Kidney epithelial cell (primary cell): ENCODE data around the gene RPS3A. TPM values are rescaled to one million over a fixed set of nuclear protein-coding genes. Genes with fewer than 3 reads are reported as not detected.
"Not testable (repeated sequence)": the region's sequence is repeated elsewhere in the genome, so short reads cannot be mapped to it uniquely, and the experiment has no call there.

ENCODE experiments used
- DNase-seq: peaks from one replicate; pipeline ENCODE4 v3.0.0-alpha.2; 2010; ENCODE audit warnings: low read depth
- H3K27me3 ChIP-seq: 2 replicates; pipeline ENCODE4 v1.6.0; 2011; ENCODE audit warnings: low read length; ENCODE audit not compliant: control insufficient read depth, insufficient read depth
- H3K36me3 ChIP-seq: 2 replicates; pipeline ENCODE4 v1.5.1; 2011; ENCODE audit warnings: low read length; ENCODE audit not compliant: control insufficient read depth, insufficient read depth
- H3K4me3 ChIP-seq: 2 replicates; pipeline ENCODE4 v1.5.1; 2011; ENCODE audit warnings: low read depth, mild to moderate bottlenecking, control low read depth, low read length
- total RNA-seq: library from RNA; depleted of rRNA; stranded (reverse); fragments of >200 nt; gene quantifications from 2 replicates; pipeline ENCODE4 v1.2.3, GENCODE V29; 2015
- TF ChIP-seq, protein P1 (sequence below): IDR thresholded peaks from 2 replicates; pipeline ENCODE4 v1.5.1; 2011; ENCODE audit warnings: mild to moderate bottlenecking, moderate library complexity, low read length, control low read depth, inconsistent platforms; ENCODE audit not compliant: insufficient read depth, poor library complexity, severe bottlenecking

The RPS3A gene
- total RNA-seq = 4,215 and 4,820 TPM in 2 replicates

DNA sequence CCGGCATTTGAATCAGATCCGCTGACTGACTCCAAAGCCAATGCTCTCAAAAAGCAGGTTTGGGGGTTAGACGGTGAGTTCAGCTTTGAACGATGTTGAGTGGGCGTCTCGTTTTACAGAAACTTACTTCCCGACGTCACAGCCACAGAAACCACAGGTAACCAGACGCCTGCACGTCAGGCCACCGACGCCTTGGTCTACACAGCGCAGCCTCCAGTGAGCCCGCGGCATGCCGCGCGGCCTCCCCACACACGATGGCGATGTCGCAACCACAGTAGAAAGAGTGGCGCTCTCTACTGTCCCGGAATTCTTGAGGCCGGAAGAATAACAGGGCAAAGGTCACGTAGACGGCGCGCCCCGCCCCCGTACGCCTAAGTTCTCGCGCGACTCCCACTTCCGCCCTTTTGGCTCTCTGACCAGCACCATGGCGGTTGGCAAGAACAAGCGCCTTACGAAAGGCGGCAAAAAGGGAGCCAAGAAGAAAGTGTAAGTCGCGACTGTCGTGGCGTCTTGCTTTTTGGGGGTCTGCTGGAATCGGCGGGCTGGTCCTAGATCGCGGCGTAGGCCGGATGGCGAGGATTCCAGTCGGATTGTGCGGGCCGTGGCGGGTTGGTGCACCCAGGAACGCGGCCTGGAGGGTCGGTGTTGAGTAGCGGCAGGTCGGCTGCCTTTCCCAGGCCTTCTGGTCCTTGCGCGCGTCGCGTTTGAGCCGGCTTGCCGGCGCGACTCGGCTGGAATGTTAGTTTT is at the start of gene RPS3A:
RPS3A (plus strand) TSS at position 400 of the 747 bp plus-strand sequence; CDS start at position 425, 25 bp downstream.
- no peaks in the 10 kb centered on the region for H3K27me3 ChIP-seq
- H3K4me3 ChIP-seq = peak within 1 kb of the TSS; percentile 89
- TF ChIP-seq, protein P1, sequence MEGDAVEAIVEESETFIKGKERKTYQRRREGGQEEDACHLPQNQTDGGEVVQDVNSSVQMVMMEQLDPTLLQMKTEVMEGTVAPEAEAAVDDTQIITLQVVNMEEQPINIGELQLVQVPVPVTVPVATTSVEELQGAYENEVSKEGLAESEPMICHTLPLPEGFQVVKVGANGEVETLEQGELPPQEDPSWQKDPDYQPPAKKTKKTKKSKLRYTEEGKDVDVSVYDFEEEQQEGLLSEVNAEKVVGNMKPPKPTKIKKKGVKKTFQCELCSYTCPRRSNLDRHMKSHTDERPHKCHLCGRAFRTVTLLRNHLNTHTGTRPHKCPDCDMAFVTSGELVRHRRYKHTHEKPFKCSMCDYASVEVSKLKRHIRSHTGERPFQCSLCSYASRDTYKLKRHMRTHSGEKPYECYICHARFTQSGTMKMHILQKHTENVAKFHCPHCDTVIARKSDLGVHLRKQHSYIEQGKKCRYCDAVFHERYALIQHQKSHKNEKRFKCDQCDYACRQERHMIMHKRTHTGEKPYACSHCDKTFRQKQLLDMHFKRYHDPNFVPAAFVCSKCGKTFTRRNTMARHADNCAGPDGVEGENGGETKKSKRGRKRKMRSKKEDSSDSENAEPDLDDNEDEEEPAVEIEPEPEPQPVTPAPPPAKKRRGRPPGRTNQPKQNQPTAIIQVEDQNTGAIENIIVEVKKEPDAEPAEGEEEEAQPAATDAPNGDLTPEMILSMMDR = peak; percentile 83
- peak; percentile 81 for DNase-seq
- H3K36me3 ChIP-seq = no peaks in the 10 kb centered on the region

DNA sequence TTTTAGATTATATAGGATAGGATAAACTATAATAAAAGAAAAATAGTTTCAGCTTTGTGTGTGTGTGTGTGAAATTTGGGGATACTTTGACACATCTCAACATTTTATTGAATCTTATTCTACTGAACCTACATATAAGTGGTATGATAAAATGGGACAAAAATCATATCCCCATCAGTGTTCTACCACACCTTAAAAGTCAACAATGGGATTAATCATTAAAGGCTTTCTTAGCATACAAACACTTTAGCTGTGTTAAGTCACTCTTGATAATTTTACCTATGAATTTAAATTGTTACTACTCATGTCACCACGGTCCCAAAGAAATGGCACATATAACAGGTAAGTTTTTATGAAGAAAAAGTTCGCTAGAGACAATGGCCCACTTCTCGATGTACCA is 46.6 kb upstream of the RPS3A start:
- Histone ChIP-seq H3K36me3 (no peaks in the 10 kb centered on the region), H3K27me3 (no peaks in the 10 kb centered on the region), H3K4me3 (no peak overlapping the region)
- TF ChIP-seq, protein P1 = no peak
- no peak for DNase-seq

DNA sequence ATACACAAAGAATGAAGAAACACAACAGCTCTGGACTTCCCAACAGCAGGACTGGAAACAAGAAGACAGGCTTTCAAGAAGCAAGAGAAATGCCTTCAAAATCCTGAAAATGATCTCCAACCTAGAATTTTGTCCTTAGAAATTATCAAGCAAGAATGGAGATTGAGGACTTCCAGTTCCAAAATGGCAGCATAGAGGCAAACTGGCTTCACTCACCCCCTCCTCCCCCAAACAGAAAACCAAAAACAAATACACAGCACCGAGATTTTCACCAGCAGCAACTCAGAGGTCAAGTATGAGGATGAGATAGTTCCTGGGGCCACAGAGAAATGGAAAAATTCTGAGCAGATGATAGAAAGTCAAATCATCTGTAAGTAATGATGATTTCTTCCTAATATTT is 43.9 kb upstream of the RPS3A start:
- DNase-seq = no peak
- Histone ChIP-seq H3K27me3 (no peaks in the 10 kb centered on the region), H3K36me3 (no peaks in the 10 kb centered on the region), H3K4me3 (no peak overlapping the region)
- TF ChIP-seq, protein P1 = no peak

DNA sequence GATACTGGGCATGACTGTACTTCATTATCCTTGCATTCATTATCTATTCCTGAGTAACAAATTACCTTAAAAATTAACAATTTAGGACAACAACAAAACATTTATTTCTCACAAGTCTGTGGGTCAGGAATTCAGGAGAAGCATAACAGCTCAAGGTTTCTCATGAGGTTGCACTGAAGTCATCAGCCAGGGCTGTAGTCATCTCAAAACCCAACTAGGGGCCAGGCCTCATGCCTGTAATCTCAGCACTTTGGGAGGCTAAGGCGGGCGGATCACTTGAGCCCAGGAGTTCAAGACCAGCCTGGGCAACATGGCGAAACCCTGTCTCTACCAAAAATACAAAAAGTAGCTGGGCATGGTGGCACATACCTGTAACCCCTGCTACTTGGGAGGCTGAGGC is 36.3 kb upstream of the RPS3A start:
- H3K36me3 ChIP-seq, DNase-seq, H3K27me3 ChIP-seq, H3K4me3 ChIP-seq: not testable (repeated sequence)

DNA sequence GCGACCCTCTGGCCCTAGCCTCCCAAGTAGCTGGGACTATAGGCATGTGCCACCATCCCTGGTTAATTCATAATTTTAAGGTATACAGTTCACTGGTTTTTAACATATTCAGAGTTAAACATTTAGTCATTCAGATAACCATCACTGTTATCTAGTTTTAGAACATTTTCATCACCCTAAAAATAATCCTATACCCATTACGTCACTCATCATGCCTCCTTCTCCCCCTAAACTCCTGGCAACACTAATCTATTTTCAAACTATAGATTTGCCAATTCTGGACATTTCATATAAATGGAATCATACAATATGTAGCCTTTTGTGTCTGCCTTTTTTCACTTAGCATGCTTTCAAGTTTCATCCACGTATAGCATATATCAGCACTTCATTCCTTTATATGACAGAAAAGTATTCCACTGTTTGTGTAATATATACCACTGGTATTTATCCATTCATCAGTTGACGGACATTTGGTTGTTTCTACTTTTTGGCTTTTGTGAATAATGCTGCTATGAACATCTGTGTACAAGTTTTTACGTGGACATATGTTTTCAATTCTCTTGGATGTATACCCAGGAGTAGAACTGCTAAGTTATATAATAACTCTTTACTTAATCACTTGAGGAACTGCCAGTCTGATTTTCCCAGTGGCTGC is 32.0 kb upstream of the RPS3A start:
- no peak for DNase-seq
- Histone ChIP-seq H3K4me3 (no peak overlapping the region), H3K36me3 (no peaks in the 10 kb centered on the region), H3K27me3 (no peaks in the 10 kb centered on the region)
- TF ChIP-seq, protein P1 = no peak

DNA sequence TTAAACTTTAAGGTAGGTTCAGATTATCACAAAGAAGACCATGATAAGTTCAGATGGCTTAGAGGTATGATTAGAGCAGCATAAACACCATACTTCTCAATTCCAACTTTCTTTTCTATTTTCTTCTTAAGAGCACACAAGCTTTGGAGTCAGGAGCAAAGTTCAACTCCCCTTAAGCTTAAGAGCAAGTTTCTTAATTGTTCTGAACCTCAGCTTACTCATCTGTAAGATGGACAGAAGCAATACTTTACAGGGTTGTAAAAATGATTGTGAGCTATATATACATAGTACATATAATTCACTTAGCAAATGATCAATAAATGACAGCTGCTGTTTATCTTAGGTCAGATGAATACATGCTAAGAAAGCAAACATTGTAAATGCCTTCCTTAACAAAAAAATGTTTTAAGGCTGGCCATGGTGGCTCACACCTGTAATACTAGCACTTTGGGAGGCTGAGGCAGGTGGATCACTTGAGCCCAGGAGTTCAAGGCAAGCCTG is 25.0 kb upstream of the RPS3A start:
- H3K4me3 ChIP-seq = no peak overlapping the region
- no peaks in the 10 kb centered on the region for H3K27me3 ChIP-seq
- DNase-seq = no peak
- no peaks in the 10 kb centered on the region for H3K36me3 ChIP-seq
- TF ChIP-seq, protein P1 = no peak

DNA sequence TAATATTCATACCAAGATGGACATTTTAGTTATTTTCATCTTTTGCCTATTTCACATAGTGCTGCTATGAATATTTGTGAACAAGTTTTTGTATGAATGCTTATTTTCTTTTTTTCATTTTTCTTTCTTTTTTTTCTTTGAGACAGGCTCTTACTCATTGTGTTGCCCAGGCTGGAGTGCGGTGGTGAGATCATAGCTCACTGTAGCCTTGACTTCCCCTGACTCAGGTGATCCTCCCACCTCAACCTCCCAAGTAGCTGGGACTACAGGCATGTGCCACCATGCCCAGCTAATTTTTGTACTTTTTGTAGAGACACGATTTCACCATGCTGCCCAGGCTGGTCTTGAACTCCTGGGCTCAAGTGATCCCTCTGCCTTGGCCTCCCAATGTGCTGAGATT is 21.4 kb upstream of the RPS3A start:
- H3K4me3 ChIP-seq, H3K36me3 ChIP-seq, H3K27me3 ChIP-seq, DNase-seq: not testable (repeated sequence)
